ENCODE data around the gene ISM1. TPM values are rescaled to one million over a fixed set of nuclear protein-coding genes. Genes with fewer than 3 reads are reported as not detected.

ISM1 gene
- total RNA-seq, 1 donor from 2014 or later: 4.1 TPM

- H3K36me3 ChIP-seq: no peaks in the 10 kb centered on the region
- intact Hi-C loops (cut with DNase I): loop anchor here (10.0 kb wide), 1 partner anchor 51 kb away; no protein-coding TSS in a partner anchor
- H3K27ac ChIP-seq: no peak overlapping the region
- no peaks in the 10 kb centered on the region for H3K4me1 ChIP-seq
- no peak for ATAC-seq
- H3K27me3 ChIP-seq: no peaks in the 10 kb centered on the region
- no peak for TF ChIP-seq CTCF (IDR thresholded peaks at IDR 0.05)
- no peak for DNase-seq
- H3K4me3 ChIP-seq: no peak overlapping the region
- H3K9me3 ChIP-seq: no peaks in the 10 kb centered on the region
These were observed 15.6 kb upstream of the ISM1 start for GRCh38 chr20:13205425-13205824.

GRCh38 chr20:13205848-13206434 lies 15.1 kb upstream of the ISM1 start:
- DNase-seq (no peak), ATAC-seq (no peak)
- Histone ChIP-seq H3K36me3 (no peaks in the 10 kb centered on the region), H3K27me3 (no peaks in the 10 kb centered on the region), H3K4me3 (no peak overlapping the region), H3K4me1 (no peaks in the 10 kb centered on the region), H3K27ac (no peak overlapping the region), H3K9me3 (no peaks in the 10 kb centered on the region)
- intact Hi-C loops (cut with DNase I): loop anchor here (10.0 kb wide), 1 partner anchor 51 kb away; no protein-coding TSS in a partner anchor
- no peak for TF ChIP-seq CTCF (IDR thresholded peaks at IDR 0.05)

GRCh38 chr20:13207016-13207415 lies 14.1 kb upstream of the ISM1 start:
- TF ChIP-seq CTCF (IDR thresholded peaks at IDR 0.05): no peak
- ATAC-seq (no peak), DNase-seq (no peak)
- Histone ChIP-seq H3K4me3 (no peak overlapping the region), H3K9me3 (no peaks in the 10 kb centered on the region), H3K36me3 (no peaks in the 10 kb centered on the region), H3K27me3 (no peaks in the 10 kb centered on the region), H3K27ac (no peak overlapping the region), H3K4me1 (no peaks in the 10 kb centered on the region)
- intact Hi-C loops (cut with DNase I): loop anchor here (10.0 kb wide), 1 partner anchor 52 kb away; no protein-coding TSS in a partner anchor

GRCh38 chr20:13211956-13212618 lies 9.0 kb upstream of the ISM1 start:
- intact Hi-C loops (cut with DNase I): no loop called here
- Histone ChIP-seq H3K9me3 (no peaks in the 10 kb centered on the region), H3K4me3 (no peak overlapping the region), H3K27ac (no peak overlapping the region), H3K36me3 (no peaks in the 10 kb centered on the region), H3K4me1 (no peaks in the 10 kb centered on the region), H3K27me3 (no peaks in the 10 kb centered on the region)
- no peak for DNase-seq
- ATAC-seq: no peak
- no peak for TF ChIP-seq CTCF (IDR thresholded peaks at IDR 0.05)

- H3K4me1 ChIP-seq: no peaks in the 10 kb centered on the region
- no peaks in the 10 kb centered on the region for H3K9me3 ChIP-seq
- no peak overlapping the region for H3K27ac ChIP-seq
- H3K4me3 ChIP-seq: no peak overlapping the region
- no peak for TF ChIP-seq CTCF (IDR thresholded peaks at IDR 0.05)
- no peak for ATAC-seq
- H3K27me3 ChIP-seq: no peaks in the 10 kb centered on the region
- DNase-seq: no peak
- intact Hi-C loops (cut with DNase I): no loop called here
- no peaks in the 10 kb centered on the region for H3K36me3 ChIP-seq
These were observed 8.3 kb upstream of the ISM1 start for GRCh38 chr20:13212750-13213149.

Data from upper lobe of right lung (tissue), 1 donor.